COLO668 (cell line): ENCODE measurements around the gene CA10.
A peak's percentile ranks its signal among the peaks of the same experiment; 100 is the strongest.

Experiments
- DNase-seq: peaks from one replicate; lab custom pipeline; 2025; ENCODE audit not compliant: unreplicated experiment; lab: John Stamatoyannopoulos, UW

The CA10 gene

GRCh38 chr17:52158450-52159042 is at the start of gene CA10:
CA10 (minus strand) TSS chr17:52158714.
- peak; percentile 69 for DNase-seq

GRCh38 chr17:52207796-52208195 is 49.3 kb upstream of the CA10 start:
- no peak for DNase-seq

GRCh38 chr17:52202520-52203080 is 44.1 kb upstream of the CA10 start:
- no peak for DNase-seq

GRCh38 chr17:52201767-52202519 is 43.4 kb upstream of the CA10 start:
- DNase-seq: no peak

- DNase-seq: no peak
Observed at GRCh38 chr17:52191491-52191890, 33.0 kb upstream of the CA10 start.

- peak; percentile 15 for DNase-seq
Observed at GRCh38 chr17:52181782-52182181, 23.3 kb upstream of the CA10 start.

- no peak for DNase-seq
Observed at GRCh38 chr17:52178012-52178411, 19.5 kb upstream of the CA10 start.

- peak; percentile 42 for DNase-seq
Observed at GRCh38 chr17:52170963-52171572, 12.6 kb upstream of the CA10 start.

GRCh38 chr17:52160136-52160567 is 1.6 kb upstream of the CA10 start:
- DNase-seq: no peak

GRCh38 chr17:52159246-52160135 is 977 bp upstream of the CA10 start:
- DNase-seq: peak; percentile 26

- DNase-seq: peak; percentile 38
Observed at GRCh38 chr17:52157603-52158449, 688 bp downstream of the CA10 start.

GRCh38 chr17:52156576-52157570 is 1.6 kb downstream of the CA10 start:
- DNase-seq: no peak

- DNase-seq: no peak
Observed at GRCh38 chr17:52155301-52155700, 3.2 kb downstream of the CA10 start.

GRCh38 chr17:52154466-52154865 is 4.0 kb downstream of the CA10 start:
- no peak for DNase-seq

GRCh38 chr17:52150935-52151334 is 7.6 kb downstream of the CA10 start:
- DNase-seq: no peak

GRCh38 chr17:52149626-52150025 is 8.9 kb downstream of the CA10 start:
- no peak for DNase-seq

- no peak for DNase-seq
Observed at GRCh38 chr17:52148969-52149351, 9.6 kb downstream of the CA10 start.

GRCh38 chr17:52148288-52148968 is 10.1 kb downstream of the CA10 start:
- DNase-seq: no peak
